ENCODE results near the gene THNSL1. TPM values are rescaled to one million over a fixed set of nuclear protein-coding genes. Genes with fewer than 3 reads are reported as not detected.

The THNSL1 gene
- total and polyA plus RNA-seq, 2 donors (not counting 1 experiment from before 2014, with no cell fraction given) = 1.6 to 4.3 TPM

DNA sequence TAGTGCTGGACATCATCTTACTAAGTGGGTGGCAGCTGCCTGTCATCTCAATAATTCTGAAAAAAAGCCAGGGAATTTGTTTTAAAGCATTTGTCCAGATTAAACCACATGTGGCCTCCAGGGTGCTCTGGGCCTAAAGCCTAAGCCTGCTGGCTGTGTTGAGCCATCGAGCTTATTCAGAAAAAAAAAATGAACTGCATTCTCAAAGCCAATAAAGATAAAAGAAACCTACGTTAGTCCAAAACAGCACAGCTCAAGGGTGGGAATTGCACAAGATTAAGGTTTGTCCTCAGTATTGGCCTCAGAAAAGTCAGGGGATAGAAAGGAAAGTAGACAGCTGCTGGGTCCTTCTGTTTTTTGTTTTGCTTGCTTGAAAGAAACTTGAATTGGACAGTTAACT is 41.4 kb upstream of the THNSL1 start:
- H4K20me1 ChIP-seq (ENCODE audit: control insufficient read depth, extremely low read depth, insufficient read depth, low read length) = no peaks in the 10 kb centered on the region
- no peak overlapping the region for H3K9ac ChIP-seq (ENCODE audit: insufficient read depth, low read length)
- TF ChIP-seq, protein P1, sequence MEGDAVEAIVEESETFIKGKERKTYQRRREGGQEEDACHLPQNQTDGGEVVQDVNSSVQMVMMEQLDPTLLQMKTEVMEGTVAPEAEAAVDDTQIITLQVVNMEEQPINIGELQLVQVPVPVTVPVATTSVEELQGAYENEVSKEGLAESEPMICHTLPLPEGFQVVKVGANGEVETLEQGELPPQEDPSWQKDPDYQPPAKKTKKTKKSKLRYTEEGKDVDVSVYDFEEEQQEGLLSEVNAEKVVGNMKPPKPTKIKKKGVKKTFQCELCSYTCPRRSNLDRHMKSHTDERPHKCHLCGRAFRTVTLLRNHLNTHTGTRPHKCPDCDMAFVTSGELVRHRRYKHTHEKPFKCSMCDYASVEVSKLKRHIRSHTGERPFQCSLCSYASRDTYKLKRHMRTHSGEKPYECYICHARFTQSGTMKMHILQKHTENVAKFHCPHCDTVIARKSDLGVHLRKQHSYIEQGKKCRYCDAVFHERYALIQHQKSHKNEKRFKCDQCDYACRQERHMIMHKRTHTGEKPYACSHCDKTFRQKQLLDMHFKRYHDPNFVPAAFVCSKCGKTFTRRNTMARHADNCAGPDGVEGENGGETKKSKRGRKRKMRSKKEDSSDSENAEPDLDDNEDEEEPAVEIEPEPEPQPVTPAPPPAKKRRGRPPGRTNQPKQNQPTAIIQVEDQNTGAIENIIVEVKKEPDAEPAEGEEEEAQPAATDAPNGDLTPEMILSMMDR (conservative IDR thresholded peaks at IDR 0.05 in 1 of 2, IDR thresholded peaks at IDR 0.05 in 1 of 2; ENCODE audit: low read depth in 1 of 2, low read length in 2 of 2) = peak; percentile 33 to 36
- TF ChIP-seq EZH2 (IDR thresholded peaks at IDR 0.05; ENCODE audit: low read length, missing control alignments) = no peak
- no peaks in the 10 kb centered on the region for H3K9me3 ChIP-seq (ENCODE audit: control insufficient read depth, insufficient read depth, low read depth, low read length)
- no peaks in the 10 kb centered on the region for H3K79me2 ChIP-seq (ENCODE audit: control insufficient read depth, insufficient read depth, low read length)
- no peaks in the 10 kb centered on the region for H3K27me3 ChIP-seq (ENCODE audit: control insufficient read depth, insufficient read depth, low read length)
- peak overlapping the region; percentile 3 for H2AFZ ChIP-seq (ENCODE audit: low read length)
- DNase-seq (ENCODE audit: low read depth in 2 of 2) = peak; percentile 82 to 93
- H3K4me3 ChIP-seq (replicated peaks in 1 of 4; ENCODE audit: control extremely low read depth in 1 of 4, insufficient read depth in 1 of 4, low read depth in 3 of 4, low read length in 4 of 4) = no peak overlapping the region
- no peaks in the 10 kb centered on the region for H3K4me1 ChIP-seq (ENCODE audit: control insufficient read depth, extremely low read depth, insufficient read depth, low read length)
- no peak overlapping the region for H3K27ac ChIP-seq (ENCODE audit: insufficient read depth, low read length)
- H3K36me3 ChIP-seq (ENCODE audit: control insufficient read depth, insufficient read depth, low read length) = no peaks in the 10 kb centered on the region
- no peak overlapping the region for H3K4me2 ChIP-seq (ENCODE audit: extremely low read depth, insufficient read depth, low read length)

DNA sequence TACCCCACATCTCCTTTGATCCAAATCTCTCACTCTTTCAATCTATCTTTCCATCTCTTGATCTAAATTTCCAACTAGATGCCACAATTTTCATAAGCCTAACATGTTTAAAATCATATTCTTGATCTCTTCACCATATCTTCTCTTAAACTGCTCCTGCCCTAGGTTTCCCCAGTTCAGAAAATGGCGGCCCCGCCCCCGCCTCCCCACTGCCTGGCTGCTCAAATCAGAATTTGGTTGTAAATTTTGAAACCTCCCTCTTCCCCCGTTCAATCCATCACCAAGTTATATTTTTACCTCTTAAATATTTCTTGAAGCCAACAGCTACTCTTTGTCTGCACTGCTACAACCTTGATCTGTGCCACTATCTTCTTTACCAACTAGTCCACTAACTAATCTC is 36.7 kb upstream of the THNSL1 start:
- no peak for DNase-seq (ENCODE audit: low read depth in 2 of 2)
- H3K27me3 ChIP-seq (ENCODE audit: control insufficient read depth, insufficient read depth, low read length) = no peaks in the 10 kb centered on the region
- H3K4me3 ChIP-seq (replicated peaks in 1 of 4; ENCODE audit: control extremely low read depth in 1 of 4, insufficient read depth in 1 of 4, low read depth in 3 of 4, low read length in 4 of 4) = no peak overlapping the region

DNA sequence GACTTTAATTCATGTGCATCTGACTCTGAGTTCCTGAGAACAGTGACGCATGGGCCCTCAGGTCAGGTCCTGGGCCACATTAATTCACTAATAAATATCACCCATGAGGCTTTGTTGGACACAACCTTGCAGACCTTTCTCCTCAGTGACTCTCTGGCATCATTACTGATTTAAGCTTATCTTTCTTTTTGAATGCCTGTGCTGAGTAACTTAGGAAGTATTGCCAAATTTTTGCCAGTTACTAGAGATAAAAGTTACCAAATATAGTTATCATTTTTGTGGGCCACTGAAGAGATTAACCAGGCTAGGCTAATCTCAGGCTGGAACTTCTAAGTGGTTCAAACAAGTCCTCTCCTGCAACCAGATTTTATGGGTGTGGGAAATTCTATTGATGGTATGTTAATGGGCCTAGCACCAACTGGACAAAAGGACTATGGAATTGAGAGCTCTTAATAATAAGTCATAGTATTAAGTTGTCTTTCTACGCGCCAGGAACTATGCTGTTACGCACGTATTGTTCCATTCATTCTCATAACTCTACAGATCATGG is 35.2 kb upstream of the THNSL1 start:
- no peaks in the 10 kb centered on the region for H3K36me3 ChIP-seq (ENCODE audit: control insufficient read depth, insufficient read depth, low read length)
- H3K9ac ChIP-seq (ENCODE audit: insufficient read depth, low read length) = no peak overlapping the region
- DNase-seq (ENCODE audit: low read depth in 2 of 2) = peak; percentile 20 to 81
- H3K27ac ChIP-seq (ENCODE audit: insufficient read depth, low read length) = no peak overlapping the region
- no peaks in the 10 kb centered on the region for H3K4me1 ChIP-seq (ENCODE audit: control insufficient read depth, extremely low read depth, insufficient read depth, low read length)
- no peak overlapping the region for H3K4me2 ChIP-seq (ENCODE audit: extremely low read depth, insufficient read depth, low read length)
- H2AFZ ChIP-seq (ENCODE audit: low read length) = no peak overlapping the region
- no peaks in the 10 kb centered on the region for H3K79me2 ChIP-seq (ENCODE audit: control insufficient read depth, insufficient read depth, low read length)
- H3K27me3 ChIP-seq (ENCODE audit: control insufficient read depth, insufficient read depth, low read length) = no peaks in the 10 kb centered on the region
- no peak overlapping the region for H3K4me3 ChIP-seq (replicated peaks in 1 of 4; ENCODE audit: control extremely low read depth in 1 of 4, insufficient read depth in 1 of 4, low read depth in 3 of 4, low read length in 4 of 4)
- H4K20me1 ChIP-seq (ENCODE audit: control insufficient read depth, extremely low read depth, insufficient read depth, low read length) = no peaks in the 10 kb centered on the region
- TF ChIP-seq EZH2 (IDR thresholded peaks at IDR 0.05; ENCODE audit: low read length, missing control alignments) = no peak
- TF ChIP-seq, protein P1 (conservative IDR thresholded peaks at IDR 0.05 in 1 of 2, IDR thresholded peaks at IDR 0.05 in 1 of 2; ENCODE audit: low read depth in 1 of 2, low read length in 2 of 2) = no peak
- H3K9me3 ChIP-seq (ENCODE audit: control insufficient read depth, insufficient read depth, low read depth, low read length) = no peaks in the 10 kb centered on the region

More for the DNA sequence above, 36.7 kb upstream of the THNSL1 start:
- Histone ChIP-seq H3K27ac (ENCODE audit: insufficient read depth, low read length) (no peak overlapping the region), H3K9me3 (ENCODE audit: control insufficient read depth, insufficient read depth, low read depth, low read length) (no peaks in the 10 kb centered on the region), H3K9ac (ENCODE audit: insufficient read depth, low read length) (no peak overlapping the region), H4K20me1 (ENCODE audit: control insufficient read depth, extremely low read depth, insufficient read depth, low read length) (no peaks in the 10 kb centered on the region), H3K79me2 (ENCODE audit: control insufficient read depth, insufficient read depth, low read length) (no peaks in the 10 kb centered on the region), H3K36me3 (ENCODE audit: control insufficient read depth, insufficient read depth, low read length) (no peaks in the 10 kb centered on the region), H3K4me1 (ENCODE audit: control insufficient read depth, extremely low read depth, insufficient read depth, low read length) (no peaks in the 10 kb centered on the region), H3K4me2 (ENCODE audit: extremely low read depth, insufficient read depth, low read length) (no peak overlapping the region), H2AFZ (ENCODE audit: low read length) (no peak overlapping the region)
- TF ChIP-seq, protein P1 (conservative IDR thresholded peaks at IDR 0.05 in 1 of 2, IDR thresholded peaks at IDR 0.05 in 1 of 2; ENCODE audit: low read depth in 1 of 2, low read length in 2 of 2) = no peak
- no peak for TF ChIP-seq EZH2 (IDR thresholded peaks at IDR 0.05; ENCODE audit: low read length, missing control alignments)
